ENCODE data around the gene ADIRF. TPM values are rescaled to one million over a fixed set of nuclear protein-coding genes. Genes with fewer than 3 reads are reported as not detected.
"Not testable (repeated sequence)": the region's sequence is repeated elsewhere in the genome, so short reads cannot be mapped to it uniquely, and the experiment has no call there.

Gene ADIRF
- total and polyA plus RNA-seq, 2 donors (not counting 1 experiment from before 2014, with no cell fraction given), result not detected

- peaks cover 7% of the 10 kb centered on the region for H3K4me1 Mint-ChIP-seq
- no peak overlapping the region for H3K4me3 Mint-ChIP-seq
- 100% methylated on average over 1 of the region's 5 CpGs for WGBS (ENCODE audit: insufficient coverage)
- TF ChIP-seq EZH2 (IDR thresholded peaks at IDR 0.05; ENCODE audit: borderline replicate concordance, insufficient read depth, low read depth, low read length, poor library complexity, severe bottlenecking), result no peak
- TF ChIP-seq CTCF (IDR thresholded peaks at IDR 0.05), result no peak
- Histone ChIP-seq H3K79me2 (ENCODE audit: control insufficient read depth, insufficient read depth, low read length) (no peaks in the 10 kb centered on the region), H3K4me2 (replicated peaks; ENCODE audit: low read depth, low read length, poor library complexity, severe bottlenecking) (no peak overlapping the region), H3K9me3 (ENCODE audit: control extremely low read depth in 1 of 3, control insufficient read depth in 2 of 3, insufficient read depth in 1 of 3, low read length in 2 of 3) (peaks cover 0 to 7% (median 0%) of the 10 kb centered on the region in 3 donors), H3K4me1 (ENCODE audit: control insufficient read depth in 2 of 2, insufficient read depth in 2 of 2, low read length in 2 of 2) (peaks cover 5 to 7% of the 10 kb centered on the region in 2 donors), H4K20me1 (ENCODE audit: control insufficient read depth, insufficient read depth, low read length, poor library complexity, severe bottlenecking) (no peaks in the 10 kb centered on the region), H2AFZ (ENCODE audit: insufficient read depth, low read depth, low read length, poor library complexity, severe bottlenecking) (no peak overlapping the region), H3K9ac (ENCODE audit: low read length) (no peak overlapping the region), H3K4me3 (ENCODE audit: control extremely low read depth in 1 of 5, extremely low read depth in 1 of 5, insufficient read depth in 1 of 5, low read depth in 2 of 5, low read length in 4 of 5) (no peak overlapping the region), H3K27ac (ENCODE audit: low read length in 2 of 2) (no peak overlapping the region), H3K36me3 (replicated peaks in 1 of 2; ENCODE audit: control extremely low read depth in 1 of 2, control insufficient read depth in 1 of 2, extremely low read depth in 1 of 2, insufficient read depth in 2 of 2, low read length in 1 of 2) (no peaks in the 10 kb centered on the region), H3K27me3 (replicated peaks in 1 of 4; ENCODE audit: control extremely low read depth in 1 of 4, control insufficient read depth in 3 of 4, insufficient read depth in 4 of 4, low read length in 3 of 4) (peaks cover 0 to 5% (median 0%) of the 10 kb centered on the region in 4 experiments)
- ATAC-seq (ENCODE audit: low read depth) (no peak), DNase-seq (no peak)
- POLR2A ChIA-PET, result no interaction called here
- intact Hi-C loops (cut with micrococcal nuclease), result no loop called here
- peaks cover 6% of the 10 kb centered on the region for H3K27me3 Mint-ChIP-seq
- H3K27ac Mint-ChIP-seq, result no peak overlapping the region
- no peaks in the 10 kb centered on the region for H3K9me3 Mint-ChIP-seq (ENCODE audit: insufficient read depth)
- CTCF ChIA-PET, result no interaction called here
Observed at GRCh38 chr10:86976362-86977056, 8.2 kb downstream of the ADIRF start.

GRCh38 chr10:86978457-86978856, 10.2 kb downstream of the ADIRF start:
- CTCF ChIA-PET; H3K27ac Mint-ChIP-seq; DNase-seq; H3K79me2 ChIP-seq (ENCODE audit: control insufficient read depth, insufficient read depth, low read length); ATAC-seq (ENCODE audit: low read depth); H2AFZ ChIP-seq (ENCODE audit: insufficient read depth, low read depth, low read length, poor library complexity, severe bottlenecking); POLR2A ChIA-PET; H4K20me1 ChIP-seq (ENCODE audit: control insufficient read depth, insufficient read depth, low read length, poor library complexity, severe bottlenecking); H3K4me3 ChIP-seq (ENCODE audit: control extremely low read depth in 1 of 5, extremely low read depth in 1 of 5, insufficient read depth in 1 of 5, low read depth in 2 of 5, low read length in 4 of 5); H3K4me1 Mint-ChIP-seq; H3K9ac ChIP-seq (ENCODE audit: low read length); H3K27ac ChIP-seq (ENCODE audit: low read length in 2 of 2); H3K27me3 ChIP-seq (replicated peaks in 1 of 4; ENCODE audit: control extremely low read depth in 1 of 4, control insufficient read depth in 3 of 4, insufficient read depth in 4 of 4, low read length in 3 of 4); H3K9me3 ChIP-seq (ENCODE audit: control extremely low read depth in 1 of 3, control insufficient read depth in 2 of 3, insufficient read depth in 1 of 3, low read length in 2 of 3); intact Hi-C loops (cut with micrococcal nuclease); H3K36me3 ChIP-seq (replicated peaks in 1 of 2; ENCODE audit: control extremely low read depth in 1 of 2, control insufficient read depth in 1 of 2, extremely low read depth in 1 of 2, insufficient read depth in 2 of 2, low read length in 1 of 2); H3K4me2 ChIP-seq (replicated peaks; ENCODE audit: low read depth, low read length, poor library complexity, severe bottlenecking); H3K4me1 ChIP-seq (ENCODE audit: control insufficient read depth in 2 of 2, insufficient read depth in 2 of 2, low read length in 2 of 2); H3K27me3 Mint-ChIP-seq; H3K9me3 Mint-ChIP-seq (ENCODE audit: insufficient read depth); H3K4me3 Mint-ChIP-seq: not testable (repeated sequence)
- WGBS (ENCODE audit: insufficient coverage), result 100% methylated on average over 1 of the region's 3 CpGs

Data from B cell (primary cell).